Loucy (cell line): ENCODE results near the gene GCH1.

Experiments used
- H2AFZ ChIP-seq: fragments of 200-600 bp; sonication (generic); 2 replicates; pipeline ENCODE4 v1.6.0; 2016; ENCODE audit warnings: antibody characterized with exemption, mild to moderate bottlenecking, low read length, moderate library complexity
- H3F3A ChIP-seq: fragments of 200-600 bp; 2 replicates; pipeline ENCODE4 v1.6.0; 2016; ENCODE audit warnings: antibody characterized with exemption, low read depth, mild to moderate bottlenecking
- H3K27me3 ChIP-seq: fragments of 200-600 bp; sonication (generic); 2 replicates; pipeline ENCODE4 v1.6.1; 2014; ENCODE audit warnings: low read length, mild to moderate bottlenecking; ENCODE audit not compliant: insufficient read depth, poor library complexity, severe bottlenecking
- H3K36me3 ChIP-seq: fragments of 200-600 bp; sonication (generic); 2 replicates; pipeline ENCODE4 v1.6.1; 2016; ENCODE audit warnings: low read length; ENCODE audit not compliant: insufficient read depth
- H3K4me1 ChIP-seq: fragments of 200-600 bp; sonication (generic); 2 replicates; pipeline ENCODE4 v1.5.1; 2014; ENCODE audit warnings: low read length, mild to moderate bottlenecking; ENCODE audit not compliant: insufficient read depth, poor library complexity, severe bottlenecking
- H3K4me2 ChIP-seq: fragments of 200-600 bp; sonication (generic); 2 replicates; pipeline ENCODE4 v1.6.0; 2014; ENCODE audit warnings: antibody characterized with exemption, low read length, low read depth, mild to moderate bottlenecking; ENCODE audit not compliant: poor library complexity, severe bottlenecking
- H3K4me3 ChIP-seq: fragments of 200-600 bp; sonication (generic); 2 replicates; pipeline ENCODE4 v1.5.1; 2014; ENCODE audit warnings: low read length, mild to moderate bottlenecking, mixed read lengths; ENCODE audit not compliant: poor library complexity, severe bottlenecking
- H3K79me2 ChIP-seq: fragments of 200-600 bp; sonication (generic); 2 replicates; pipeline ENCODE4 v1.6.1; 2014; ENCODE audit warnings: low read length; ENCODE audit not compliant: insufficient read depth
- H3K9ac ChIP-seq: fragments of 200-600 bp; sonication (generic); 2 replicates; pipeline ENCODE4 v1.6.0; 2014; ENCODE audit warnings: mild to moderate bottlenecking, low read depth, low read length, moderate library complexity; ENCODE audit not compliant: poor library complexity, severe bottlenecking
- H3K9me2 ChIP-seq: fragments of 200-600 bp; sonication (generic); replicated peaks from 2 replicates; pipeline ENCODE4 v1.6.1; 2016; ENCODE audit warnings: low read depth, low read length, mixed read lengths
- H3K9me3 ChIP-seq: fragments of 200-600 bp; sonication (generic); 2 replicates; pipeline ENCODE4 v1.6.1; 2014; ENCODE audit warnings: mild to moderate bottlenecking, antibody characterized with exemption, low read length, low read depth; ENCODE audit not compliant: insufficient read depth
- H4K20me1 ChIP-seq: fragments of 200-600 bp; sonication (generic); 2 replicates; pipeline ENCODE4 v1.6.0; 2014; ENCODE audit warnings: antibody characterized with exemption, low read length, mild to moderate bottlenecking; ENCODE audit not compliant: insufficient read depth, poor library complexity, severe bottlenecking
- EZH2phosphoT487 ChIP-seq: fragments of 200-600 bp; IDR thresholded peaks from 2 replicates; pipeline ENCODE4 v1.6.1; 2018; ENCODE audit warnings: antibody characterized with exemption, mild to moderate bottlenecking, moderate library complexity, borderline replicate concordance
- TF ChIP-seq, protein P1 (sequence below): fragments of 200-600 bp; sonication (generic); conservative IDR thresholded peaks from 2 replicates; pipeline ENCODE4 v1.5.1; 2014; ENCODE audit warnings: mild to moderate bottlenecking, antibody characterized with exemption, low read length

GCH1 gene, protein sequence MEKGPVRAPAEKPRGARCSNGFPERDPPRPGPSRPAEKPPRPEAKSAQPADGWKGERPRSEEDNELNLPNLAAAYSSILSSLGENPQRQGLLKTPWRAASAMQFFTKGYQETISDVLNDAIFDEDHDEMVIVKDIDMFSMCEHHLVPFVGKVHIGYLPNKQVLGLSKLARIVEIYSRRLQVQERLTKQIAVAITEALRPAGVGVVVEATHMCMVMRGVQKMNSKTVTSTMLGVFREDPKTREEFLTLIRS

DNA sequence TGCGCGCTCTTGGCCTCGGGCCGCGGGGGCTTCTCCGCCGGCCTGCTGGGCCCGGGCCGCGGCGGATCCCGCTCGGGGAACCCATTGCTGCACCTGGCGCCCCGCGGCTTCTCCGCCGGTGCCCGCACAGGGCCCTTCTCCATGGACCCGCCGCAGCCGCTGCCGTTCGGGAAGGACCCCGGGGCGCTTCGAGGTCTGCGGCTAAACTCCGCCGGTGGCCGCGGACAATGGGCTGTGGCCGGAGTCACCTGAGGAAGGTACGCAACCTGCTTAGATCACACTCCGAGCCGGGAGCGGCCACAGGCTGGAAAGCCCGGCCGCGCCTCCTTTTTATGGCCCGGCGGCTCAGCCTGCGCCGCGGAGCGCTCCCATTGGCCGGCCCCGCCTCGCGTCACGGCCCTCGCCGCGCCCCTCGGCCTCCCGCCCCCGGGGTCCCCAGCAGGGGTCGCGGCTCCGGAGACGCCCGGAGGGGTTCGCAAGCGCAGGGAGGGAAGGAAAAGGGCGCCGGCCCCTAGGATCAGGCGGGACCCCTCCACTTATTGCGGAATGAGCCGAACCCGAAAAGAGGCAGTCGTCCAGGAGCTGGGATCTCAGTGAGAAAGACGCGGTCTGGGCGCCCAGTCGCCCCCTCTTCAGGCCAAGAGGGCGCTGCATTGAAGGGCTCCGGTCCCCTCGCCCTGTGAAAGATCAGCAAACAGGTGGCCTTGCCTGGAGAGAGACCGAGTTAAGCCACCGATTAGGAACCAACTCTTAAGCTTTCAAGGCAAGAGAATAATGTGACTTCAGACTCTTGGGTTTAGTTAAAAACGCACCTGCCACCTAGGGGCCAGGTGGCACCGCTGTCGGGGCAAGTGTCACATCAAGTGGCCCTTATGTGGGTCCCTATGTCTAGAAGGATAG, at the start of gene GCH1:
TSS of gene GCH1 (minus strand) at position 306 of the 900 bp plus-strand sequence. CDS start at position 143, 163 bp downstream.
- Histone ChIP-seq H2AFZ (peak within 1 kb of the TSS; percentile 90), H4K20me1 (no peaks in the 10 kb centered on the region), H3K4me2 (peak within 1 kb of the TSS; percentile 90), H3K4me1 (peaks cover 16% of the 10 kb centered on the region), H3F3A (no peaks in the 10 kb centered on the region), H3K9me2 (no peaks in the 10 kb centered on the region), H3K27me3 (no peaks in the 10 kb centered on the region), H3K79me2 (peaks cover 17% of the 10 kb centered on the region), H3K4me3 (peak within 1 kb of the TSS; percentile 84), H3K36me3 (no peaks in the 10 kb centered on the region), H3K9me3 (no peaks in the 10 kb centered on the region), H3K9ac (peak within 1 kb of the TSS; percentile 77)
- TF ChIP-seq, protein P1, sequence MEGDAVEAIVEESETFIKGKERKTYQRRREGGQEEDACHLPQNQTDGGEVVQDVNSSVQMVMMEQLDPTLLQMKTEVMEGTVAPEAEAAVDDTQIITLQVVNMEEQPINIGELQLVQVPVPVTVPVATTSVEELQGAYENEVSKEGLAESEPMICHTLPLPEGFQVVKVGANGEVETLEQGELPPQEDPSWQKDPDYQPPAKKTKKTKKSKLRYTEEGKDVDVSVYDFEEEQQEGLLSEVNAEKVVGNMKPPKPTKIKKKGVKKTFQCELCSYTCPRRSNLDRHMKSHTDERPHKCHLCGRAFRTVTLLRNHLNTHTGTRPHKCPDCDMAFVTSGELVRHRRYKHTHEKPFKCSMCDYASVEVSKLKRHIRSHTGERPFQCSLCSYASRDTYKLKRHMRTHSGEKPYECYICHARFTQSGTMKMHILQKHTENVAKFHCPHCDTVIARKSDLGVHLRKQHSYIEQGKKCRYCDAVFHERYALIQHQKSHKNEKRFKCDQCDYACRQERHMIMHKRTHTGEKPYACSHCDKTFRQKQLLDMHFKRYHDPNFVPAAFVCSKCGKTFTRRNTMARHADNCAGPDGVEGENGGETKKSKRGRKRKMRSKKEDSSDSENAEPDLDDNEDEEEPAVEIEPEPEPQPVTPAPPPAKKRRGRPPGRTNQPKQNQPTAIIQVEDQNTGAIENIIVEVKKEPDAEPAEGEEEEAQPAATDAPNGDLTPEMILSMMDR, result peak; percentile 73
- no peak for TF ChIP-seq EZH2phosphoT487

DNA sequence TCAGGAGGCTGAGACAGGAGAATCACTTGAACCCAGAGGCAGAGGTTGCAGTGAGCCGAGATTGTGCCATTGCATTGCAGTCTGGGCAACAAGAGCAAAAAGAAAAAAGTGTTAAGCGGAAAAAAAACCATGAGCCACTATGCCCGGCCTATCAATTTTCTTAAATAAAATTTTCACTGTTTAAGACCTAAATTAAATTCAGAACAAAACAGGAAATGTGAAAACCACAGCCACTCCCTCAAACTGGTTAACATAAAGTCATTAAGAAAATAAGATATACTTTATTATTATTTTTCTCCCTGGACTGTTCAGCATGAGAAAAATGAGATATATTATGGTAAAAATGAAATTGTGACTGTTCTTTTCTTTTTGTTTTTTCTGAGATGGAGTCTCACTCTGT, 44.6 kb upstream of the GCH1 start:
- no peaks in the 10 kb centered on the region for H3K79me2 ChIP-seq
- H3K9me2 ChIP-seq, result no peaks in the 10 kb centered on the region
- H3F3A ChIP-seq, result no peaks in the 10 kb centered on the region
- H3K4me1 ChIP-seq, result no peaks in the 10 kb centered on the region
- H3K4me3 ChIP-seq, result no peak overlapping the region
- H4K20me1 ChIP-seq, result no peaks in the 10 kb centered on the region
- no peak overlapping the region for H3K9ac ChIP-seq
- no peak overlapping the region for H3K4me2 ChIP-seq
- H3K36me3 ChIP-seq, result peaks cover 35% of the 10 kb centered on the region; the same call in 1 of the 2 replicates
- TF ChIP-seq, protein P1, result no peak
- no peak overlapping the region for H2AFZ ChIP-seq
- no peaks in the 10 kb centered on the region for H3K27me3 ChIP-seq
- no peaks in the 10 kb centered on the region; the same call in 1 of the 2 replicates for H3K9me3 ChIP-seq

DNA sequence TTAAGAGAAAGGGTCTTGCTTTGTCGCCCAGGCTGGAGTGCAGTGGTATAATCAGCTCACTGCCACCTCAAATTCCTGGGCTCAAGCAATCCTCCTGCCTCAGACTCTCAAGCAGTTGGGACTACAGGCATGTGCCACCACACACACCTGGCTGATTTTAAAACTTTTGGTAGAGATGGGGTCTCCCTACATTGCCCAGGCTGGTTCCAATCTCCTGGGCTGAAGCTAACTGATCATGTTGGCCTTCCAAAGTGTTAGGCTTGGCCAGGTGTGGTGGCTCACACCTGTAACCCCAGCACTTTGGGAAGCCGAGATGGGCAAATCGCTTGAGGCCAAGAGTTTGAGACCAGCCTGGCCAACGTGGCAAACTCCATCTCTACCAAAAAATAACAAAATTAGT, 43.9 kb upstream of the GCH1 start:
- Histone ChIP-seq H3K4me3 (no peak overlapping the region), H3K36me3 (peaks cover 36% of the 10 kb centered on the region; the same call in 1 of the 2 replicates), H3K9me2 (no peaks in the 10 kb centered on the region), H4K20me1 (no peaks in the 10 kb centered on the region), H3F3A (no peaks in the 10 kb centered on the region), H3K79me2 (no peaks in the 10 kb centered on the region), H2AFZ (no peak overlapping the region), H3K9ac (no peak overlapping the region), H3K9me3 (no peaks in the 10 kb centered on the region; the same call in 1 of the 2 replicates), H3K4me1 (no peaks in the 10 kb centered on the region), H3K4me2 (no peak overlapping the region), H3K27me3 (no peaks in the 10 kb centered on the region)
- TF ChIP-seq, protein P1, result no peak
- TF ChIP-seq EZH2phosphoT487, result no peak
